Activated T-helper 17 cell treated with anti-CD3 and anti-CD28 coated beads, Interleukin-2, amount 50 U/mL, for 72 hours (primary cell): ENCODE data around the gene ACBD6. TPM values are rescaled to one million over a fixed set of nuclear protein-coding genes. Genes with fewer than 3 reads are reported as not detected.
"Not testable (repeated sequence)": the region's sequence is repeated elsewhere in the genome, so short reads cannot be mapped to it uniquely, and the experiment has no call there.

ENCODE experiments used
- ATAC-seq: fragments of 150-1000 bp; cut with Tn5 transposase; replicated peaks from 2 replicates; pipeline ENCODE4 v1.10.0; 2021; ENCODE audit warnings: mild to moderate bottlenecking, moderate library complexity
- H3K27ac Mint-ChIP-seq: one replicate; pipeline ENCODE4 v1.8.0; 2022; ENCODE audit warnings: mixed read lengths
- H3K27me3 Mint-ChIP-seq: one replicate; pipeline ENCODE4 v1.8.0; 2022; ENCODE audit warnings: mixed read lengths
- H3K36me3 Mint-ChIP-seq: one replicate; pipeline ENCODE4 v1.8.0; 2022; ENCODE audit warnings: low read depth, mild to moderate bottlenecking, mixed read lengths
- H3K4me1 Mint-ChIP-seq: one replicate; pipeline ENCODE4 v1.8.0; 2022; ENCODE audit warnings: mixed read lengths
- H3K4me3 Mint-ChIP-seq: one replicate; pipeline ENCODE4 v1.8.0; 2022; ENCODE audit warnings: mild to moderate bottlenecking, mixed read lengths
- H3K9me3 Mint-ChIP-seq: one replicate; pipeline ENCODE4 v1.8.0; 2022; ENCODE audit warnings: mixed read lengths
- total RNA-seq, 2 donors: library from RNA; stranded (reverse); gene quantifications; one replicate each; pipeline ENCODE4 v1.2.3, GENCODE V29; 2022

Gene ACBD6
- total RNA-seq, 2 donors from 2014 or later = 33.4 to 41.9 TPM

DNA sequence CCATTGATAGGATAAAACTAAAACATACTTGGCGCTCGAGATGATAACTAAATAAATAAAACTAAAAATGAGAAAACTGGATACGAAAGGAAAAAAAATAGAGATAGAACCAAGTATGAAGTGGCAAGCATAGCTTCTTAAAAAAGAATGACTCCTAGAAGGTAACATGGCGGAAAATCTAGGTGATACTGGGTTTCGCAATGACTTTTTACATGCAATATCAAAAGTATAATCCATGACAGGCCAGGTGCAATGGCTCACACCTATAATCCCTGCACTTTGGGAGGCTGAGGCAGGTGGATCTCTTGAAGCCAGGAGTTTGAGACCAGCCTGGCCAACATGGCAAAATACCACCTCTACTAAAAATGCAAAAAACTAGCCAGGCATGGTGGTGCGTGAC is 70.7 kb downstream of the ACBD6 start:
- peaks cover 9% of the 10 kb centered on the region for H3K4me1 Mint-ChIP-seq
- H3K4me3 Mint-ChIP-seq = no peak overlapping the region
- no peak for ATAC-seq
- H3K9me3 Mint-ChIP-seq = no peaks in the 10 kb centered on the region
- H3K27me3 Mint-ChIP-seq = no peaks in the 10 kb centered on the region
- H3K27ac Mint-ChIP-seq = no peak overlapping the region
- peaks cover 30% of the 10 kb centered on the region for H3K36me3 Mint-ChIP-seq

DNA sequence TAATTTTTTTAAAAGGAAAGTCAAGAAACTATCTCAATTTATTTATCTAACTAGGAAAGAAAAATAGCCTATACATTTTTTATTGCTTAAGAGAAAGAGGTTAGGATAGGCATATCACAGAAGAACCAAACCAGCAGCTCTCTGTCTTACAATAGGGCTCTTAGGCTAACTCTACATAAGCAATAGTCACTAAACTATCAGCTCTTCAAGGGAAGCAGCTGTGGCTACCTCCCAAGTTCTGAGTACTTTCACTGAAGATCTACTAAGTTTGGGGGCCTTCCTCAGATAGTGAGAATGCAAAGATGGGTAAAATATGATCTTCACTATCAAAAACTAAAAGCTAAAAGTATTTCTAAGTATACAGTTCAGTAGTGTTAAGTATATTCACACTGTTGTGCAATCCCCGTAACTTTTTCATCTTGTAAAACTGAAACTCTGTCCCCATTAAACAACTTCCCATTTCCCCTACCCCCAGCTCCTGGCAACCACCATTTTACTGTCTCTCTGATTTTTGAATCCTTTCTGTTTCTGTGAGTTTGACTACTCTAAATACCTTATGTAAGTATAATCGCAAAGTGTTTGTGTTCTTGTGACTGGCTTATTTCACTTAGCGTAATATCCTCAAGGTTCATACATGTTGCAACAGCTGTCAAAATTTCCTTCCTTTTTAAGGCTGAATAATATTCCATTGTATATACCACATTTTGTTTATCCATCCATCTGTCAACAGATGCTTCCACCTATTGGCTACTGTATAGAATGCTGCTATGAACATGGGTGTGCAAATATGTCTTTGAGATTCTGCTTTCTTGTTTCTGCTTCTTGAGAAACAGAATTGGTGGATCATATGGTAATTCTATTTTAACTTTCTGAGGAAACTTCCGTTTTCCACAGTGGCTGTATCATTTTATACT is 73.3 kb downstream of the ACBD6 start:
- ATAC-seq = no peak
- Mint-ChIP-seq H3K4me3 (no peak overlapping the region), H3K36me3 (peaks cover 22% of the 10 kb centered on the region), H3K4me1 (peaks cover 5% of the 10 kb centered on the region), H3K27me3 (no peaks in the 10 kb centered on the region), H3K9me3 (no peaks in the 10 kb centered on the region), H3K27ac (no peak overlapping the region)

DNA sequence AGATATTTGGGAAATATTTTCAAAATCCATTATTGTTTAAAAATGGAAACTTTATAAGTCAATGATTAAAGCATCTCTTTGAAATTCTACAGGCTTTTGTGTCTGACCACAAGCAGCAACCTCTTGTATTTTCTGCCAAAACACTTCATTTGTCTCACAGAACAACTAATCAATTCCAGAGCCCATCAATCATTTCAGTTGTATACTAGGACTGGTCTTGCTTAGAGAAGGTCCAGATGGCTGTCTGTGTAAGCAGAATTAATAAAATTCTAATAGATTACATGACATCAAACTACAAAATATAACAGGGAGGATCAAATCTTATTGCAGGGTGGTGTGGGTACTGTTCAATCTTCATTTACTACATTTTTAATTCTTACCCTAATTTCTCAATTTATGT is 76.4 kb downstream of the ACBD6 start:
- Mint-ChIP-seq H3K9me3 (peaks cover 5% of the 10 kb centered on the region), H3K4me1 (peaks cover 5% of the 10 kb centered on the region), H3K36me3 (peaks cover 40% of the 10 kb centered on the region), H3K27ac (no peak overlapping the region), H3K27me3 (no peaks in the 10 kb centered on the region), H3K4me3 (no peak overlapping the region)
- no peak for ATAC-seq

DNA sequence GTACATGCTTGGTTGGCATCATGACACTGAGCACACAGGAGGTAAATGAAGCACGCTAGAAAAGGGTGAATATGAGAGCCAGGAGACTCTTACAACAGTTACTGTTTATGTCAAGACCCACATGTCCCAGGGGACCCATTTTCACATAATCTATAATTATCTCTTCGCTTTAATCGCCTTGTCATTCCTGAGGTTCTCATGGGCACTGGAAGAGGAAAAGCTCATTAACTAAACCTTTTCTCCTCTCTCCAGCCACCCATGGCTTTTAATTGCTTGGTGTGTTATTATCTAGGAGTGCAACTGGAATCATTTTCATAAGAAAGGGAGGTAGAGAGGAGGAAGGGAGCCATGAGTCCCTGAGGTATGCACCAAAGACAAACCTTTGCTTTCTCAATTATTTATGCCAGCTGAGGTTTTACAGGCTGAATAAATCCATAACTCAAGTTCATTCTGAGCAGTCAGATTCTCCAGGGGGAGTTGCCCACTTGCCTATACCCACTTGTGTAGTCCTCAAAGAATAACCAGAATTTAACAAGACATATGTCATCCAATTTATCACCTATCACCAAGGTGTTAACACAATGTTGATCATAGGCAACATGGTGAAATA is 77.4 kb downstream of the ACBD6 start:
- peaks cover 43% of the 10 kb centered on the region for H3K36me3 Mint-ChIP-seq
- no peaks in the 10 kb centered on the region for H3K27me3 Mint-ChIP-seq
- H3K4me3 Mint-ChIP-seq = no peak overlapping the region
- H3K27ac Mint-ChIP-seq = no peak overlapping the region
- H3K4me1 Mint-ChIP-seq = peaks cover 5% of the 10 kb centered on the region
- ATAC-seq = no peak
- H3K9me3 Mint-ChIP-seq = peaks cover 5% of the 10 kb centered on the region

DNA sequence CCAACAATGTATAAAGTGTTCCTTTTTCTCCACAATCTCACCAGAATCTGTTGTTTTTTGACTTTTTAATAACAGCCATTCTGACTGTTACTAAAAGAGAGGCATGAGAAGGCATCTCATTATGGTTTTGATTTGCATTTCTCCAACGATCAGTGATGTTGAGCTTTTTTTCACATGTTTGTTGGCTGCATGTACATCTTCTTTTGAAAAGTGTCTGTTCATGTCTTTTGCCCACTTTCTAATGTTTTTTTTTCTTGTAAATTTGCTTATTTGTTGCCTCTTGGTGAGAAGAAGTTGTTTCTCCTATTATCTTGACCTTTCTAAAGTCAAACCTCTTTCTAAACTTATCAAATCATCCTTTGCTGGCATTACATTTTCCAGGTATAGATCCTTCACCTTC is 80.8 kb downstream of the ACBD6 start:
- H3K9me3 Mint-ChIP-seq = peaks cover 5% of the 10 kb centered on the region
- H3K4me3 Mint-ChIP-seq = no peak overlapping the region
- H3K36me3 Mint-ChIP-seq = peaks cover 28% of the 10 kb centered on the region
- ATAC-seq = no peak
- no peak overlapping the region for H3K27ac Mint-ChIP-seq
- no peaks in the 10 kb centered on the region for H3K27me3 Mint-ChIP-seq
- H3K4me1 Mint-ChIP-seq = no peaks in the 10 kb centered on the region

DNA sequence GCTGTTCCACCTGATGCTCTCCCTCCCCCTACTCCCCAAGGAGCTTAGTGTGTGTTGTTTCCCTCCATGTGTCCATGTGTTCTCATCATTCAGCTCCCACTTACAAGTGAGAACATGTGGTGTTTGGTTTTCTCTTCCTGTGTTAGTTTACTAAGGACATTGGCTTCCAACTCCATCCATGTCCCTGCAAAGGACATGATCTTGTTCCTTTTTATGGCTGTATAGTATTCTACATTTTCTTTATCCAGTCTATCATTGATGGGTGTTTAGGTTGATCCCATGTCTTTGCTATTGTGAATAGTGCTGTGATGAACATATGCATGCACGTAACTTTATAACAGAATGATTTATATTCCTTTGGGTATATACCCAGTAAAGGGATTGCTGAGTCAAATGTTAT is 81.2 kb downstream of the ACBD6 start:
- not testable (repeated sequence) for H3K4me1 Mint-ChIP-seq, H3K9me3 Mint-ChIP-seq, H3K4me3 Mint-ChIP-seq, H3K27ac Mint-ChIP-seq, ATAC-seq, H3K27me3 Mint-ChIP-seq
- H3K36me3 Mint-ChIP-seq = peaks cover 28% of the 10 kb centered on the region

DNA sequence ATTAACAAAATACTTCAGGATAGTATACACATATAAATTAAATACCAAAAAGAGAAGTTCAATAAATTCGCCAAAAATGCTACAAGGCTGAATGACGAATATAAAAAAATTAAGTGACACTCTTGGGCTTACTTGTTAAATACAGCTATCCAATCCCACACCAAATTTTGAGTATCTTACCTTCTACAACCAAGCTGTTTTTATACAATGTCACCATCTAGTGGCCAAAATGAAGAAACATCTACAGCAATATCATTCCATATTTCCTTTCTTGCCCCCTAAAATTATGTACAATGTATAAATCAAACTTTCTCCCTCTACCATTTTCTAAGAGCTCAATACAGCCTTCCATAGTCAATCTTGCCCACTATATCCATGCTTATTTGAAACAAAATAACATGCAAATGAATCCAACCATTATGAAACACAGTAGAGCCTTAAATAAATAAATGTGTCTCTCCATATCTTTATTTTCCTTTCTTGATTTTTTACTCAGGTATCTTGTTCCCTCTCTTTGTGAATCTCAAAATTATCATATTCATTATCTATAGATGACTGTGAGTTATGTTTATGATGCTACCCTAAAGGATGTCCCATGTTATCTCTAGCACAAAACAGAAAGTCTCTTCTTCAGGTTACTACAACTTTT is 86.3 kb downstream of the ACBD6 start:
- Mint-ChIP-seq H3K4me3 (no peak overlapping the region), H3K27ac (no peak overlapping the region), H3K9me3 (no peaks in the 10 kb centered on the region), H3K27me3 (no peaks in the 10 kb centered on the region), H3K36me3 (peaks cover 38% of the 10 kb centered on the region), H3K4me1 (no peaks in the 10 kb centered on the region)
- ATAC-seq = no peak

DNA sequence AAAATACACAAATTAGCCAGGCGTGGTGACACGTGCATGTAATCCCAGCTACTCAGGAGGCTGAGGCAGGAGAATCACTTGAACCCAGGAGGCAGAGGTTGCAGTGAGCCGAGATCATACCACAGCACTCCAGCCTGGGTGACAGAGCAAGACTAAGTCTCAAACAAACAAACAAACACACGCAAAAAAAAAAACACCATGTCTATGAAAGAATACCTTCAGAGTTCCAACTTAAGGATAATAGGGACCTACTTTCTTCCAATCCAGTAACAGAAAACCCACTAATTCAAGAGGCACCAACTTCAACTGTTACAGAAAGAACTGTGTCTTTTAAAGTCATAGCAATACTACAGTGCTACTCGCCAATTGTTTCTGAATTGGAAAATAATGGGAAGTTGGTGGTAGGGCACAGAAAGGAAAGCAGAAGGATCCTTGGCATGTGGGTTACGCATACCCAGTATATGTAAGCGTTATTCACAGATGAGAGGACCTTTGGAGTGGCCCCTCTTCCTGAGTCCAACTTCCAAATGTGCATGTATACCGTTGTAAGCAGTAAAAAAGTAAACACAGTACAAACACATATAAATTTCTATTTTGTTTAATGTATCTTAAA is 87.0 kb downstream of the ACBD6 start:
- no peak for ATAC-seq
- H3K36me3 Mint-ChIP-seq = peaks cover 40% of the 10 kb centered on the region
- no peaks in the 10 kb centered on the region for H3K4me1 Mint-ChIP-seq

DNA sequence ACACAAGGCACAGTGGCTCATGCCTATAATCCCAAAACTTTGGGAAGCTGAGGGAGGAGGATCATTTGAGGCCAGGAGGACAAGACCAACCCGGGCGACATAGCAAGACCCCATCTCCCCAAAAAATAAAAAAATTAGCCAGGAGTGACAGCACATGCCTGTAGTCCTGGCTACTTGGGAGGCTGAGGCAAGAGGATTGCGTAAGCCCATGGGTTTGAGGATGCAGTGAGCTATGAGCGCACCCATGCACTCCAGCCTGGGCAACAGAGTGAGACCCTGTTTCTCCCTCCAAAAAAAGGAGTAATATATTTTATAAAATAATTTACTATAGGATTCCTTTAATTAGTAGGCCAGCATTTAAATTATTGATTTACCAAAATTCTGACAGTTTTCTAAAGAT is 89.8 kb downstream of the ACBD6 start:
- no peak for ATAC-seq

More for the DNA sequence above, 87.0 kb downstream of the ACBD6 start:
- Mint-ChIP-seq H3K9me3 (no peaks in the 10 kb centered on the region), H3K27ac (no peak overlapping the region), H3K4me3 (no peak overlapping the region), H3K27me3 (no peaks in the 10 kb centered on the region)

DNA sequence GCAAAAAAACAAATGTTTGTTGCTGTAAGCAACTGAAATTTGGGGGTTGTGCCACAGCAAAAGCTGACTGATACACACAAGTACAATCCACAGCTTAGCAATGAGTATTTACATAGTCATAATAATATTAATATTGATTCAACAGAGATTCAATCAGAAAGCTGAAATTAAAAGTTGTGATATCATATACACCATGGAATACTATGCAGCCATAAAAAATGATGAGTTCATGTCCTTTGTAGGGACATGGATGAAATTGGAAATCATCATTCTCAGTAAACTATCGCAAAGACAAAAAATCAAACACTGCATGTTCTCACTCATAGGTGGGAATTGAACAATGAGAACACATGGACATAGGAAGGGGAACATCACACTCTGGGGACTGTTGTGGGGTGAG is 94.2 kb downstream of the ACBD6 start:
- ATAC-seq, H3K9me3 Mint-ChIP-seq: not testable (repeated sequence)
- H3K36me3 Mint-ChIP-seq = peaks cover 63% of the 10 kb centered on the region

More for the DNA sequence above, 89.8 kb downstream of the ACBD6 start:
- Mint-ChIP-seq H3K4me3 (no peak overlapping the region), H3K27me3 (no peaks in the 10 kb centered on the region), H3K27ac (no peak overlapping the region), H3K36me3 (peaks cover 51% of the 10 kb centered on the region), H3K9me3 (no peaks in the 10 kb centered on the region), H3K4me1 (no peaks in the 10 kb centered on the region)

DNA sequence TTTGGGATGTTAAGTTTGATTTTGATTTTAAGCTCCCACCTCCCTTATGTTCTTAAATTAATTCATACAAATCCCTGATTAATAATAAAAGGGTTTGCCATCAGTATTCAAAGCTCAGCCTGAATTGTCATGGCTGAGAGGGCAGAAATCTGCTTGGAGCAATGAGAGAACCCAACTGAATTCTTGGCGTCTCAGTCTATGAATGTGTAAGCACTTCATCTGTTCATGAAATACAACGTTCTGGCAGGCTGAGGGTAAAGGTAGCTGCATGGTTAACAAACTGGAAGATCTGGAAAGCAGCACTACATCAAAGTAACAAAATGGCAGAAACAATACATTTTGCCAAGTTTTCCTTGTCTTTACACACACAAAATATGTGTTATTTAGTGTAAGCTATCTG is 95.3 kb downstream of the ACBD6 start:
- Mint-ChIP-seq H3K27ac (no peak overlapping the region), H3K27me3 (no peaks in the 10 kb centered on the region), H3K9me3 (no peaks in the 10 kb centered on the region), H3K4me1 (peaks cover 4% of the 10 kb centered on the region), H3K4me3 (no peak overlapping the region), H3K36me3 (peaks cover 58% of the 10 kb centered on the region)
- ATAC-seq = no peak

More for the DNA sequence above, 94.2 kb downstream of the ACBD6 start:
- H3K4me3 Mint-ChIP-seq, H3K4me1 Mint-ChIP-seq, H3K27me3 Mint-ChIP-seq, H3K27ac Mint-ChIP-seq: not testable (repeated sequence)

DNA sequence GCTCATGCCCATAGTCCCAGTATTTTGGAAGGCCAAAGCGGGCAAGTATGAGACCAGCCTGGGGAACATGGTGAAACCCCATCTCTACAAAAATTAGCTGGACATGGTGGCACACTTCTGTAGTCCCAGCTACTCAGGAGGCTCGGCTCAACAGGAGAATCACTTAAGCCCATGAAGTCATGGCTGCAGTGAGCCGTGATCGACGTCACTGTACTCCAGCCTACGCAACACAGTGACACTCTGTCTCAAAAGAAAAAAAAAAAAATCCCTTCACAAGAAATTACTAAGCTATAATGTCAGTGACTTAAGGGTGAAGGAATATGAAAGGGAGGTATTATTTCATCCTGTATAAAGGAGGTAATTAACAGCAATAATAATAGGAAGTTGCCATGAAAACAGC is 99.8 kb downstream of the ACBD6 start:
- Mint-ChIP-seq H3K4me3 (no peak overlapping the region), H3K27ac (no peak overlapping the region), H3K27me3 (no peaks in the 10 kb centered on the region), H3K9me3 (no peaks in the 10 kb centered on the region), H3K4me1 (peaks cover 4% of the 10 kb centered on the region), H3K36me3 (peaks cover 44% of the 10 kb centered on the region)
- no peak for ATAC-seq

DNA sequence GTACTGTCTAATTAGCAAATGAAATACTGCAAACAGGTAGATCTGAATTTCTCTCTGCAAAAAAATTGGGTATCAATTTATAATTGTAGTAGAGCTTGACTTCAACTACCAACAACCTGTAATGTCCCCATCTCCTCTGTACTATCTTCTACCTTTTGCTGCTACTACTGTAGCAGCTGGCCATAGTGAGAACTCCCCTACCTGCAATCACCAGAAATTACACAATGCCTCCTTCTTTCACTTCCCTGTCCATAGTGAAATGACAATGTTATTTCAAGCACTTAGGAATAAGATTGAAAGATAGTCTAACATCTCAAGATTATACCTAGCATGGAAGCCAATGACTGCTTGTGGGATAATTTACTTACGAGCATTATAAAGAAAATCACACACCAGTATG is 100.4 kb downstream of the ACBD6 start:
- ATAC-seq = no peak
- no peak overlapping the region for H3K4me3 Mint-ChIP-seq
- peaks cover 47% of the 10 kb centered on the region for H3K36me3 Mint-ChIP-seq
- peaks cover 4% of the 10 kb centered on the region for H3K4me1 Mint-ChIP-seq
- H3K27ac Mint-ChIP-seq = no peak overlapping the region
- H3K27me3 Mint-ChIP-seq = no peaks in the 10 kb centered on the region
- H3K9me3 Mint-ChIP-seq = no peaks in the 10 kb centered on the region

DNA sequence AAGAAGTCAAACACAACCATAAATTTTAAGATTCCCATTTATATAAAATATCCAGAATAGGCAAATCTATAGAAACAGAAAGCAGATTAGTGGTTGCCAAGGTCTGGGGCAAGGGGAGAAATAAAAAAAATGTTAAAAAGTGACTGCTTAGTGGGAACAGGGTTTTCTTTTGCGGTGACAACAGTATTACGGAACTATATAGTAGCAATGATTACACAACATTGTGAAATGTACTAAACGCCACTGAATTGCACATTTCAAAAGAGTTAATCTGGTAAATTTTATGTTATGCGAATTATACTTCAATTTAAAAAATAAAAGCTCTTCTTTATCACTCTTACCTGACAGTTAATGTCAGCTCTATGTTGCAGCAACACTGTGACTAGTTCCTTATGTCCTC is 105.2 kb downstream of the ACBD6 start:
- ATAC-seq = no peak
- Mint-ChIP-seq H3K4me3 (no peak overlapping the region), H3K4me1 (peaks cover 6% of the 10 kb centered on the region), H3K27me3 (no peaks in the 10 kb centered on the region), H3K9me3 (no peaks in the 10 kb centered on the region), H3K36me3 (peaks cover 66% of the 10 kb centered on the region), H3K27ac (no peak overlapping the region)
